Measurements from ENCODE around the gene DNAAF8.

DNA sequence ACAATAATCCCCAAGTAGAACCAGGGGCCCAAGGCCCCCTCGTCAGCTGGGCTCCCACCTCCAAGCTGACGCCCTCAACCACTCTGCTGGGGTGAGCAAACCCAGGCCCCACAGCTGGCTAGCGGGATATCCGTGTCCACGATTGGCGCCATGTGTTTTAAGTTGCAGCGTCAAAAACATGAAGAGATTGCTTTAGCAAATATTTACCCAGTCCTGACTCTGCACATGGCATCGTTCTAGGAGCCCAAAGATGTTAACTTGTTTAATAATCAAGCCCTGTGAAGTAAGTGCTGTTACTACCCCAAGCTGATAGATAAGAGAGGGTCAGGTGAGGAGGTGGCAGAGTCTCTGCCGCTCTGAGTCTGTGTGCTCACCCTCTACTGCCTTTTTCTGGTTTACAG, 54.2 kb downstream of the DNAAF8 start:
- TF ChIP-seq, protein P1, sequence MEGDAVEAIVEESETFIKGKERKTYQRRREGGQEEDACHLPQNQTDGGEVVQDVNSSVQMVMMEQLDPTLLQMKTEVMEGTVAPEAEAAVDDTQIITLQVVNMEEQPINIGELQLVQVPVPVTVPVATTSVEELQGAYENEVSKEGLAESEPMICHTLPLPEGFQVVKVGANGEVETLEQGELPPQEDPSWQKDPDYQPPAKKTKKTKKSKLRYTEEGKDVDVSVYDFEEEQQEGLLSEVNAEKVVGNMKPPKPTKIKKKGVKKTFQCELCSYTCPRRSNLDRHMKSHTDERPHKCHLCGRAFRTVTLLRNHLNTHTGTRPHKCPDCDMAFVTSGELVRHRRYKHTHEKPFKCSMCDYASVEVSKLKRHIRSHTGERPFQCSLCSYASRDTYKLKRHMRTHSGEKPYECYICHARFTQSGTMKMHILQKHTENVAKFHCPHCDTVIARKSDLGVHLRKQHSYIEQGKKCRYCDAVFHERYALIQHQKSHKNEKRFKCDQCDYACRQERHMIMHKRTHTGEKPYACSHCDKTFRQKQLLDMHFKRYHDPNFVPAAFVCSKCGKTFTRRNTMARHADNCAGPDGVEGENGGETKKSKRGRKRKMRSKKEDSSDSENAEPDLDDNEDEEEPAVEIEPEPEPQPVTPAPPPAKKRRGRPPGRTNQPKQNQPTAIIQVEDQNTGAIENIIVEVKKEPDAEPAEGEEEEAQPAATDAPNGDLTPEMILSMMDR (IDR thresholded peaks at IDR 0.05) = no peak
- TF ChIP-seq POLR2A (IDR thresholded peaks at IDR 0.05) = no peak
